ENCODE measurements around the gene FXR1.

- TF ChIP-seq CTCF (IDR thresholded peaks at IDR 0.05) = no peak
- TF ChIP-seq POLR2AphosphoS5 (IDR thresholded peaks at IDR 0.05) = no peak
- TF ChIP-seq POLR2A (IDR thresholded peaks at IDR 0.05) = no peak
These were observed 37.3 kb upstream of the FXR1 start for GRCh38 chr3:180875124-180875698.

Measured in breast epithelium (tissue), 3 donors.